GM19324 (cell line): Measurements from ENCODE around the gene PATJ.
A peak's percentile ranks its signal among the peaks of the same experiment; 100 is the strongest.
"Not testable (repeated sequence)": the region's sequence is repeated elsewhere in the genome, so short reads cannot be mapped to it uniquely, and the experiment has no call there.

Experiments
- ATAC-seq: cut with Tn5 transposase; IDR thresholded peaks from one replicate; pipeline ENCODE4 v1.9.1; 2021; ENCODE audit warnings: mild to moderate bottlenecking, moderate library complexity; ENCODE audit not compliant: unreplicated experiment, low FRiP score

The PATJ gene

GRCh38 chr1:61746813-61747212, 4.5 kb downstream of the PATJ start:
- no peak for ATAC-seq

GRCh38 chr1:61748566-61748965, 6.3 kb downstream of the PATJ start:
- no peak for ATAC-seq

GRCh38 chr1:61749574-61749973, 7.3 kb downstream of the PATJ start:
- no peak for ATAC-seq

- no peak for ATAC-seq
Observed at GRCh38 chr1:61752921-61753389, 10.7 kb downstream of the PATJ start.

- ATAC-seq = no peak
Observed at GRCh38 chr1:61753998-61754508, 11.8 kb downstream of the PATJ start.

GRCh38 chr1:61754545-61754944, 12.3 kb downstream of the PATJ start:
- no peak for ATAC-seq

- ATAC-seq = no peak
Observed at GRCh38 chr1:61756773-61757172, 14.5 kb downstream of the PATJ start.

- ATAC-seq = no peak
Observed at GRCh38 chr1:61757950-61758349, 15.7 kb downstream of the PATJ start.

GRCh38 chr1:61770131-61770530, 27.9 kb downstream of the PATJ start:
- no peak for ATAC-seq

GRCh38 chr1:61776091-61776490, 33.8 kb downstream of the PATJ start:
- ATAC-seq = no peak

- no peak for ATAC-seq
Observed at GRCh38 chr1:61779231-61779630, 37.0 kb downstream of the PATJ start.

GRCh38 chr1:61781151-61781550, 38.9 kb downstream of the PATJ start:
- no peak for ATAC-seq

GRCh38 chr1:61782771-61783170, 40.5 kb downstream of the PATJ start:
- peak; percentile 54 for ATAC-seq

GRCh38 chr1:61784726-61785125, 42.4 kb downstream of the PATJ start:
- no peak for ATAC-seq

- no peak for ATAC-seq
Observed at GRCh38 chr1:61790837-61791236, 48.6 kb downstream of the PATJ start.

GRCh38 chr1:61797045-61797755, 54.9 kb downstream of the PATJ start:
- ATAC-seq = no peak

GRCh38 chr1:61801047-61801446, 58.8 kb downstream of the PATJ start:
- not testable (repeated sequence) for ATAC-seq

GRCh38 chr1:61807606-61808140, 65.4 kb downstream of the PATJ start:
- ATAC-seq = no peak

- no peak for ATAC-seq
Observed at GRCh38 chr1:61808321-61808720, 66.0 kb downstream of the PATJ start.

GRCh38 chr1:61808968-61809367, 66.7 kb downstream of the PATJ start:
- no peak for ATAC-seq

- no peak for ATAC-seq
Observed at GRCh38 chr1:61812916-61813315, 70.6 kb downstream of the PATJ start.

- ATAC-seq = no peak
Observed at GRCh38 chr1:61816191-61816590, 73.9 kb downstream of the PATJ start.
